IPS DF 6.9 (cell line): ENCODE results near the gene ELFN1.

Experiments
- DNase-seq: peaks from one replicate; pipeline ENCODE4 v3.0.0-alpha.2; 2013; ENCODE audit warnings: low read depth, low spot score
- H3K27ac ChIP-seq: one replicate; pipeline ENCODE4 v1.5.1; 2013; ENCODE audit warnings: low read length, control low read depth
- H3K27me3 ChIP-seq: 2 replicates; pipeline ENCODE4 v1.6.1; 2013; ENCODE audit warnings: mild to moderate bottlenecking, low read length; ENCODE audit not compliant: control insufficient read depth, insufficient read depth
- H3K36me3 ChIP-seq: 2 replicates; pipeline ENCODE4 v1.6.1; 2013; ENCODE audit warnings: low read length; ENCODE audit not compliant: control insufficient read depth, insufficient read depth
- H3K4me1 ChIP-seq: 2 replicates; pipeline ENCODE4 v1.6.1; 2013; ENCODE audit warnings: low read length; ENCODE audit not compliant: control insufficient read depth, insufficient read depth
- H3K4me3 ChIP-seq: 2 replicates; pipeline ENCODE4 v1.5.1; 2013; ENCODE audit warnings: mild to moderate bottlenecking, low read length
- H3K9me3 ChIP-seq: 2 replicates; pipeline ENCODE4 v1.6.1; 2013; ENCODE audit warnings: low read length, inconsistent platforms; ENCODE audit not compliant: control insufficient read depth, insufficient read depth
- WGBS: extraction: QIAGEN DNeasy Blood & Tissue Kit; methylation state at CpG from one replicate; pipeline ENCODE4 v1.1.7; 2013; ENCODE audit warnings: mixed read lengths, missing lambda C conversion rate; ENCODE audit not compliant: insufficient read length, insufficient coverage; 5-methylcytosine and 5-hydroxymethylcytosine counted together

Gene ELFN1

GRCh38 chr7:1690359-1690958 is 20.4 kb downstream of the ELFN1 start:
- Histone ChIP-seq H3K36me3 (no peaks in the 10 kb centered on the region), H3K27ac (no peak overlapping the region), H3K4me3 (no peak overlapping the region), H3K27me3 (no peaks in the 10 kb centered on the region), H3K9me3 (no peaks in the 10 kb centered on the region), H3K4me1 (peaks cover 9% of the 10 kb centered on the region; the same call in 1 of the 2 replicates)
- WGBS, result 100% methylated on average over 1 of the region's 1 CpG
- DNase-seq, result no peak

DNA sequence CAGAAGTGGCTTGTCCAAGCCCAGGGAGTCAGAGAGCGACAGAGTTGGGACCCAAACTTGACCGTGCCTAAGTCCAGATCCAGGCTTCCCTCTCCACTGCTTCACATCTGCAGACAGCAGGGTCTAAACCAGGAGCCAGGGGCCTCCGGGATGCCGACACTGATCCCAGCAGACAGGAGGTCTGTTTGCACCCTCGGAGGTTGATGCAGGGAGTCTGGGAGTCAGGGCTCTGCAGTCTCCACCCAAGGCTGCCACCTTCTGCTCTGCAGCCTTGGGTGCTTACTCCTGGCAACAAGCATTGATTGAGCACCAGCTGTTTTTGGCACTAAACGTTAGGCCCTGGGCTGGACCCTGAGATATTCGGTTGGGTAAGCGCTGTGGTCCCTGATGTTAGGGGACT is 21.0 kb downstream of the ELFN1 start:
- Histone ChIP-seq H3K27ac (no peak overlapping the region), H3K27me3 (no peaks in the 10 kb centered on the region), H3K4me3 (no peak overlapping the region), H3K4me1 (peaks cover 9% of the 10 kb centered on the region; the same call in 1 of the 2 replicates), H3K9me3 (no peaks in the 10 kb centered on the region), H3K36me3 (no peaks in the 10 kb centered on the region)
- WGBS, result no CpG with 5 or more reads among the region's 8 CpGs
- no peak for DNase-seq

- Histone ChIP-seq H3K36me3 (no peaks in the 10 kb centered on the region; the same call in 1 of the 2 replicates), H3K27me3 (no peaks in the 10 kb centered on the region), H3K27ac (no peak overlapping the region), H3K4me3 (no peak overlapping the region), H3K9me3 (no peaks in the 10 kb centered on the region), H3K4me1 (peaks cover 9% of the 10 kb centered on the region; the same call in 1 of the 2 replicates)
- WGBS, result no CpG with 5 or more reads among the region's 27 CpGs
- DNase-seq, result no peak
Observed at GRCh38 chr7:1691601-1692514, 21.8 kb downstream of the ELFN1 start.

- no CpG with 5 or more reads among the region's 27 CpGs for WGBS
- Histone ChIP-seq H3K9me3 (no peaks in the 10 kb centered on the region), H3K4me3 (no peak overlapping the region), H3K4me1 (peaks cover 9% of the 10 kb centered on the region; the same call in 1 of the 2 replicates), H3K36me3 (no peaks in the 10 kb centered on the region; the same call in 1 of the 2 replicates), H3K27ac (no peak overlapping the region), H3K27me3 (no peaks in the 10 kb centered on the region)
- DNase-seq, result no peak
Observed at GRCh38 chr7:1692515-1693418, 22.7 kb downstream of the ELFN1 start.

GRCh38 chr7:1693419-1693990 is 23.4 kb downstream of the ELFN1 start:
- Histone ChIP-seq H3K36me3 (no peaks in the 10 kb centered on the region; the same call in 1 of the 2 replicates), H3K27me3 (no peaks in the 10 kb centered on the region), H3K4me3 (no peak overlapping the region), H3K27ac (no peak overlapping the region), H3K4me1 (peaks cover 9% of the 10 kb centered on the region; the same call in 1 of the 2 replicates), H3K9me3 (no peaks in the 10 kb centered on the region)
- no peak for DNase-seq
- no CpG with 5 or more reads among the region's 25 CpGs for WGBS

GRCh38 chr7:1693991-1694524 is 24.0 kb downstream of the ELFN1 start:
- H3K36me3 ChIP-seq, result no peaks in the 10 kb centered on the region; the same call in 1 of the 2 replicates
- H3K4me1 ChIP-seq, result peaks cover 9% of the 10 kb centered on the region; the same call in 1 of the 2 replicates
- no CpG with 5 or more reads among the region's 16 CpGs for WGBS
- no peaks in the 10 kb centered on the region for H3K27me3 ChIP-seq
- DNase-seq, result no peak
- H3K9me3 ChIP-seq, result no peaks in the 10 kb centered on the region; the same call in 1 of the 2 replicates
- no peak overlapping the region for H3K4me3 ChIP-seq
- no peak overlapping the region for H3K27ac ChIP-seq

DNA sequence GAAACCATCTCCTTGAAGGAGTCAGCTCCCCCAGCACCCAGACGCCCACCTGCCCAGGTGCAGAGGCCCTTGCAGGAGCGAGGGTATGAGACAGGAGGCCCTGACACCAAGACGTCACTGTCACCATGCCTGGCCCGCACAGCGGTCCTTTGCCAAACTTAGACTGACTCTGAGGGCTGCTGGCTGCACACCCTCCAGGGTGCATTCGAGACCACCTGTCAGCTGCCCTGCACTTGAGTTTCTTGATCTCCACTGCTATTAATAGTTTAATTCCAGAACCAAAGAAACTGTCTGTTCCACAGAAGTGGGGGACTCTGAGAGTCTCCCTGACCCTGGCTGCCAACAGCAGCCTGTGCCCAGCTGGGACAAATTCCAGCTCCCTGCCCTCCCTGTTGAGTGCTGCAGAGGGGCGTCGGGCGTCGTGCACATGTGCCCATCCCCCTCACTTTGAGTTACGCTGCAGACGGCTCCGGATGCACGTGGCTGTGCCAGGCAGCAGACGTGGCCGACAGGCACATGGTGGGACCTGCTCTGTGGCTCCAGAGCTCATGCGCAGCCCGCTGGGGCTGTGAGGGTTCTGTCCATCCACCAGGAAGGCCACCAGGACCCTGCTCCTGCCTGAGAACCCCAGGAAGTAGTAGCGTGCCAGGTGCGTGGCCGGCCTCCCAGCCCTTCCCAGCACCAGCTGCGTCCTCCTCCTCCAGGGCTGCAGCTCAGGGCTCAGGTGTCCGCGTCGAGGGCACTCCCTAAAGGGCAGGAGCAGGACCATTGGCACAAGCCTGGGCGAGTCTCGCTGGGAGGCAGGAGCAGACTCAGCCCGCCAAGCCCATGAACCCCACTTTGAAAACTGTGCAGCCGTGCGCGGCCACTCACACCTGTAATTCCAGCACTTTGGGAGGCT is 24.8 kb downstream of the ELFN1 start:
- no peak for DNase-seq
- H3K27me3 ChIP-seq, result no peaks in the 10 kb centered on the region

DNA sequence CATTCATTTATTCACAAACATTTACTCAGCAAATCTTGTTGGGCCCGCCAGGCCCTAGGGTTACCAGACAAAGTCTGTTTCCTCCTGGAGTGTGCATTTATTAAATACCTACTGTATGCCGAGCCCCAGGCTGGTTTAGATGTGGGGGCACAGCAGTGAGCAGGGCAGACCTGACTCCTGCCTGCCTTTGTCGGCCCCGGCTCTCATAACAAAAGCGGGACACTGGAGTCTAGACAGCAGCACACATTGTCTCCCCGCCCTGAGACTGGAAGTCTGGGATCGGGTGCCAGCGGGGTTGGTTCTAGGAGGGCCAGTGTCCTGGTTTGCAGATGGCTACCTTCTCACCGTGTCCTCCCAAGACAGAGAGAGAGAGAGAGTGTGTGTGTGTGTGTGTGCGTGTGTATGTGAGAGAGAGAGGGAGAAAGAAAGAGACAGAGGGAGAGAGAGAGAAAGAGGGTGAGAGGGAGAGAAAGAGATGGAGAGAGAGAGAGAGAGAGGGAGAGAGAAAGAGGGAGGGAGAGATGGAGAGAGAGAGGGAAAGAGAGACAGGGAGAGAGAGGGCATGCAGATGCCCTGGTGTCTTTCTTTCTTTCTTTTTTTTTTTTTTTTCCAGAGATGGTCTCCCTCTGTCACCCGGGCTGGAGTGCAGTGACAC is 25.9 kb downstream of the ELFN1 start:
- Histone ChIP-seq H3K9me3 (no peaks in the 10 kb centered on the region; the same call in 1 of the 2 replicates), H3K36me3 (no peaks in the 10 kb centered on the region; the same call in 1 of the 2 replicates), H3K27me3 (no peaks in the 10 kb centered on the region), H3K4me3 (no peak overlapping the region), H3K27ac (no peak overlapping the region), H3K4me1 (peaks cover 9% of the 10 kb centered on the region; the same call in 1 of the 2 replicates)
- no CpG with 5 or more reads among the region's 11 CpGs for WGBS
- no peak for DNase-seq

More for the DNA sequence above, 24.8 kb downstream of the ELFN1 start:
- H3K4me1 ChIP-seq, result peaks cover 9% of the 10 kb centered on the region; the same call in 1 of the 2 replicates
- H3K4me3 ChIP-seq, result no peak overlapping the region
- H3K27ac ChIP-seq, result no peak overlapping the region
- H3K36me3 ChIP-seq, result no peaks in the 10 kb centered on the region; the same call in 1 of the 2 replicates
- WGBS, result no CpG with 5 or more reads among the region's 31 CpGs
- no peaks in the 10 kb centered on the region; the same call in 1 of the 2 replicates for H3K9me3 ChIP-seq
